Ectodermal cell (in vitro differentiated cells): ENCODE data around the gene TTC22.

ENCODE experiments used
- H3K27ac ChIP-seq: 2 replicates; pipeline ENCODE4 v1.7.0; 2013; ENCODE audit warnings: mild to moderate bottlenecking, low read depth, low read length; ENCODE audit not compliant: insufficient read depth, poor library complexity, severe bottlenecking
- H3K27me3 ChIP-seq: 2 replicates; pipeline ENCODE4 v1.7.0; 2013; ENCODE audit warnings: mild to moderate bottlenecking, low read length; ENCODE audit not compliant: insufficient read depth, control insufficient read depth, poor library complexity, severe bottlenecking
- H3K36me3 ChIP-seq: one replicate; pipeline ENCODE4 v1.7.0; 2013; ENCODE audit warnings: low read length; ENCODE audit not compliant: control insufficient read depth, insufficient read depth
- H3K4me1 ChIP-seq: one replicate; pipeline ENCODE4 v1.7.0; 2013; ENCODE audit warnings: low read length; ENCODE audit not compliant: control insufficient read depth, insufficient read depth
- H3K4me3 ChIP-seq: 2 replicates; pipeline ENCODE4 v1.7.0; 2013; ENCODE audit warnings: low read depth, low read length, control low read depth; ENCODE audit not compliant: insufficient read depth
- H3K9me3 ChIP-seq: 2 replicates; pipeline ENCODE4 v1.7.0; 2013; ENCODE audit warnings: mild to moderate bottlenecking, low read length, moderate library complexity; ENCODE audit not compliant: control insufficient read depth
- WGBS, 2 experiments: methylation state at CpG; one replicate each; pipeline ENCODE4 v1.1.7; 2013; ENCODE audit warnings: missing lambda C conversion rate in 2 of 2; 5-methylcytosine and 5-hydroxymethylcytosine counted together

TTC22 gene

GRCh38 chr1:54751426-54751825 is 49.7 kb downstream of the TTC22 start:
- Histone ChIP-seq H3K27me3 (no peaks in the 10 kb centered on the region), H3K4me3 (no peak overlapping the region), H3K27ac (no peak overlapping the region), H3K36me3 (no peaks in the 10 kb centered on the region), H3K9me3 (no peaks in the 10 kb centered on the region), H3K4me1 (no peaks in the 10 kb centered on the region)
- 62 to 69% methylated on average over 4 of the region's 4 CpGs for WGBS, 2 experiments

GRCh38 chr1:54750596-54750995 is 50.5 kb downstream of the TTC22 start:
- no peak overlapping the region for H3K27ac ChIP-seq
- H3K4me3 ChIP-seq, result no peak overlapping the region
- no peaks in the 10 kb centered on the region for H3K4me1 ChIP-seq
- H3K9me3 ChIP-seq, result no peaks in the 10 kb centered on the region
- no peaks in the 10 kb centered on the region for H3K27me3 ChIP-seq
- H3K36me3 ChIP-seq, result no peaks in the 10 kb centered on the region
- 90 to 91% methylated on average over 6 of the region's 6 CpGs for WGBS, 2 experiments

DNA sequence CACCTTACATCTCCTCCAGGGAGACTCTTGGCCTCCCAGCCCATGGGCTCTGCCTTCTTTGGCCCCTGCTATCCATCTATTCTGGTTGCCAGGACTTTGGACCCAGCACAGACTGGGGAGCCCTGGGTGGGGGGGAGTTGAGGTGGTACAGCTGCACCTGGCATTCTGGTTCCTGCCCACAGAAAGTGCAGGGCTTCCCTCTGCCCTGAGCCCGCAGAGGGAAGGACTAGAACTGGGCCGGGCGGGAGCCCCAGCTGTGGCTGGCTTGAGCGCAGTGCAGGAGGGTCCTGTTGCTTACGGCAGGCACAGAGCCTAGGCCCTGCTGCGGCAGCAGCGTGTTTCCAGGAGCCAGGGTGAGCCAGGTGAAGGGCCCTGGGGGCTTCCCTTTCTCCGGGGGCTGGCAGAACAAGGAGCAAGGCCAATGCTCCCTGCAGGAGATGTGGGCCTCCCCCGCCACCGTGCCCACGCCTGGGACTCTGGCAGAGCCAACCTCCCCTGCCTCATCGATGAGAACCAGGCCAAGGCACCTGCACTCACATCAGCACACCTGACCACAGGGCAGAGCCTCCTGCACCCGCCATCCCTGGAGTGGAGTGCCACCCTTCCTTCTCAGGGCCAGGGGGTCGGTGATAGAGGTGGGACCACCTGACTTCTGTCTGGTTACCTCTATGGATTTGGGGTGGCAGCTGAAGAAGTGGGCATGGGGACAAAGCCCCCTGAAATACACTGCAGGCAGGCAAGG is 52.9 kb downstream of the TTC22 start:
- no peaks in the 10 kb centered on the region for H3K27me3 ChIP-seq
- H3K27ac ChIP-seq, result no peak overlapping the region
- H3K4me3 ChIP-seq, result no peak overlapping the region
- 90 to 93% methylated on average over 14 of the region's 14 CpGs for WGBS, 2 experiments
- no peaks in the 10 kb centered on the region for H3K4me1 ChIP-seq
- H3K36me3 ChIP-seq, result no peaks in the 10 kb centered on the region
- no peaks in the 10 kb centered on the region for H3K9me3 ChIP-seq

GRCh38 chr1:54745864-54746263 is 55.3 kb downstream of the TTC22 start:
- H3K9me3 ChIP-seq, result no peaks in the 10 kb centered on the region
- 91 to 95% methylated on average over 4 of the region's 4 CpGs for WGBS, 2 experiments
- H3K4me1 ChIP-seq, result no peaks in the 10 kb centered on the region
- H3K27ac ChIP-seq, result no peak overlapping the region
- no peaks in the 10 kb centered on the region for H3K27me3 ChIP-seq
- H3K36me3 ChIP-seq, result peaks cover 9% of the 10 kb centered on the region
- no peak overlapping the region for H3K4me3 ChIP-seq

DNA sequence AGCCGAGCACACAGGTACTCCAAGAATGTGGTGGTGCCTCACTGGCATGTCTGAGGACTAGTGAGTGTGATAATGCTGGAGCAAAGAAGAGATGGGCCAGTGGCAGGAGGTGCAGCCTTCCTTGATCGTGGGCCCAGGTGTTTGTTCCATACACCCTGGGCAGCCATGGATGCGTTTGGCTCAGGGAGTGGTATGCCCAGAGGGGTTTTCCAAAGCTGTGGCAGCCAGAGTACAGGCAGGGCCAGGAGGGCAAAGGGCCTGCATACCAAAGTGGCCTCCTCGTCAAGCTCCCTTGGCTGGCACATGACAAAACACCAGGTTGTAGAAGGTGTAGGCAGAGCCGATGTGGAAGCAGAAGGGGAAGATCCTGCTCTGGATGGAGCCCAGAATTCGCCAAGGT is 55.8 kb downstream of the TTC22 start:
- 92 to 95% methylated on average over 6 of the region's 6 CpGs for WGBS, 2 experiments
- Histone ChIP-seq H3K4me3 (no peak overlapping the region), H3K36me3 (peaks cover 9% of the 10 kb centered on the region), H3K9me3 (no peaks in the 10 kb centered on the region), H3K27ac (no peak overlapping the region), H3K4me1 (no peaks in the 10 kb centered on the region), H3K27me3 (no peaks in the 10 kb centered on the region)

DNA sequence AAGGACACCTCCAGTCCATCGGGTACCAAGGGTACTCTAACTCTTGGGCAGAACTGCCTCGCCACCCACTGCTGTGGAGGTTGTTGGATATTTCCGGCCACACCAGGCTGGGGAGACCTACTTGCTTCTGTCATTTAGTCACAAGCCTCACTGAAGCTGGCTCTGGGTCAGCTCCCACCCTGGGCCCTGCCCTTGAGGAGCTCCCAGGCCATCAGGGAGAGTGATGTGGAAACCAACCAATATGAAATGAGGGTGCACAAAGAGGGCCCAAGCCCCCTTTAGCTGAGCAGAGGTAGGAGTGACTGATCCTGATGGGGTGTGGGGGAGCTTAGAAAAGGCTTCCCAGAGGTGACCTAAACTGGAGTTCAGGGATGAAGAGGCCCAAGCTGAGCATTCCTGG is 56.4 kb downstream of the TTC22 start:
- no peaks in the 10 kb centered on the region for H3K9me3 ChIP-seq
- H3K27ac ChIP-seq, result no peak overlapping the region
- no peaks in the 10 kb centered on the region for H3K27me3 ChIP-seq
- no peak overlapping the region for H3K4me3 ChIP-seq
- no peaks in the 10 kb centered on the region for H3K4me1 ChIP-seq
- 93 to 94% methylated on average over 3 of the region's 3 CpGs for WGBS, 2 experiments
- peaks cover 12% of the 10 kb centered on the region for H3K36me3 ChIP-seq

DNA sequence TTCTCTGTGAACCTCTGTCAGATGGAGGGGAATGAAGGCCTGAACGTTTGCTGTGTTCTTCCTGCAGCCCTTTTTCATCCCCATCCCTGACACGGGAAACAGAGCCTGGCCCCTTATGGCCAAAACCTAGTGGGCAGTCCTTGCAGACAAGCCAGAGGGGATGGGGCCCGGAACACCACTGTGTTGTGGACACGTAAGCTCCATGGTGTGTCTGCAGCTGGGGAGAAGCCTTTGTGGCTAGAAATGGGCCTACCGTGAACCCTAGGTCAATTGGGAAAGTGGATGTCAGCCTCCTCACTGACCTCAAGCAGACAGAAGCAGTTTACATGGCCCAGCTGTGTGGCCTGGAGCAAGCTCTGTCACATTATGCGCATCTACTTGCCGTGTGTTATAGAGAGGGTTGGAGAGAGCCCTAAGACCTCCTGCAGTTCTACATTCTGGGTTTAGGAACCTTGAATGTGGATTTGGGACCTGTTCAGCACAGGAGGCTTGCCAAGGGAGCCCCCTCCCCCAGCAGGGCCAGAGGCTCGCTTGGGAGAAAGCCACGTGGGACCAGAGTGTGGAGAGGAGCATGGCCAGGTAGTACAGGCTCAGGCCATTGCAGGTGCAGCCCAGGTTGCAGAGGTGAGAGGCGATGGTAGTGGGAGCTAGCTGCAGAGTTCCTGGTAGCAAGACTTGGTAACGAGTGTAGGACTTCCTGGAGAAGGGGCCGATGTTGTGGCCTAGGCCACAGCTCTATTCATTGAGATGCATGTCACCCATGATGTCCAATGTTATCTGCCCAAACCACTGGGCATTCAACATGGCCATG is 57.5 kb downstream of the TTC22 start:
- no peaks in the 10 kb centered on the region for H3K27me3 ChIP-seq
- H3K4me1 ChIP-seq, result no peaks in the 10 kb centered on the region

DNA sequence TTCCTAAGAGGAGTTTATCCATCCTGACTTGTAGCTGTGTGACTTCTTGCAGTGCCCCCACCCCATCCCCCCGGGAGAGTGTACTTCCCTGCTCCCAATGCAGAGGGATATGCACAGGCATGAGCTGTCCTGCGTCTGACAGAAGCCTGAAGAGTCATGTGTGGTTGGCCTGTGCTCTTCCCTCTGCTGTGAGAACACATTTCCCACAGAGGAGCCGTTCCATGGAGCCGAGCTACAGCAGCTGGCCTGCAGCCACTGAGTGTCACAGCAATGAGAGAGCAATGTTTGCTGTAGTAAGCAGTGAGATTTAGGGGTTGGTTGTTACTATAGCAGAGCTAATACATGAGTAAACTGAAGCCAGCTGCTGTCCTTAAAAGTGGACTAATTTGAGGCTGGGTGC is 58.8 kb downstream of the TTC22 start:
- no peaks in the 10 kb centered on the region for H3K9me3 ChIP-seq

More for the DNA sequence above, 57.5 kb downstream of the TTC22 start:
- Histone ChIP-seq H3K27ac (no peak overlapping the region), H3K36me3 (peaks cover 19% of the 10 kb centered on the region), H3K9me3 (no peaks in the 10 kb centered on the region), H3K4me3 (no peak overlapping the region)
- WGBS, 2 experiments, result 86 to 90% methylated on average over 12 of the region's 12 CpGs

GRCh38 chr1:54741531-54741930 is 59.6 kb downstream of the TTC22 start:
- Histone ChIP-seq H3K36me3 (peaks cover 35% of the 10 kb centered on the region), H3K27me3 (no peaks in the 10 kb centered on the region), H3K4me3 (no peak overlapping the region), H3K4me1 (no peaks in the 10 kb centered on the region), H3K27ac (no peak overlapping the region), H3K9me3 (no peaks in the 10 kb centered on the region)
- 94% methylated on average over 4 of the region's 4 CpGs for WGBS, 2 experiments

More for the DNA sequence above, 58.8 kb downstream of the TTC22 start:
- H3K4me1 ChIP-seq, result no peaks in the 10 kb centered on the region
- no peaks in the 10 kb centered on the region for H3K27me3 ChIP-seq
- WGBS, 2 experiments, result 96 to 97% methylated on average over 4 of the region's 4 CpGs
- no peak overlapping the region for H3K4me3 ChIP-seq
- H3K27ac ChIP-seq, result no peak overlapping the region
- peaks cover 28% of the 10 kb centered on the region for H3K36me3 ChIP-seq

DNA sequence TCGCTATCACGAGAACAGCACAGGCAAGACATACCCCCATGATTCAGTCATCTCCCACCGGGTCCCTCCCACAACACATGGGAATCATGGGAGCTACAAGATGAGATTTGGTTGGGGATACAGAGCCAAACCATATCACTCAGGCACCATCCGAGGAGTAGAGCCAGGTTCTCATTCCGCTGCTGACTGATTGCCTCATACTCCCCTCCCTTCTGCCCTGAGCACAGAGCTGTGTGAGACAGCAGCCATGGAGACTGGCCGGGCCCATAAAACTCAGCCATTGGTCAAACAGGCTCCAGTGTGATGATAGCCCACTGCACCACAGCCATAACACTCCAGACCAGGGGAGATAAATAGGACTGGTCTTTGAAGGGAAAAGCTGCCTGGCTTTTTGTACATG is 62.9 kb downstream of the TTC22 start:
- Histone ChIP-seq H3K4me1 (no peaks in the 10 kb centered on the region), H3K27ac (no peak overlapping the region), H3K36me3 (peaks cover 36% of the 10 kb centered on the region), H3K9me3 (no peaks in the 10 kb centered on the region), H3K4me3 (no peak overlapping the region), H3K27me3 (no peaks in the 10 kb centered on the region)
- 96% methylated on average over 6 of the region's 6 CpGs for WGBS, 2 experiments
